Cardiac atrium fibroblast (primary cell): Measurements from ENCODE around the gene MUTYH. TPM values are rescaled to one million over a fixed set of nuclear protein-coding genes. Genes with fewer than 3 reads are reported as not detected.

Experiments used
- total RNA-seq: library from RNA; depleted of rRNA; stranded (reverse); fragments of >200 nt; gene quantifications from 2 replicates; pipeline ENCODE4 v1.2.3, GENCODE V29; 2015

MUTYH gene
- total RNA-seq = 8.6 and 10.5 TPM in 2 replicates

GRCh38 chr1:45339789-45340558, at the start of gene MUTYH, which contains the start of gene TOE1:
Gene MUTYH, minus strand, starts transcription at chr1:45340440. Its CDS starts 5,935 bp downstream, at chr1:45334505.
Gene TOE1, plus strand, starts transcription at chr1:45340170. Its CDS starts 83 bp downstream, at chr1:45340253.

DNA sequence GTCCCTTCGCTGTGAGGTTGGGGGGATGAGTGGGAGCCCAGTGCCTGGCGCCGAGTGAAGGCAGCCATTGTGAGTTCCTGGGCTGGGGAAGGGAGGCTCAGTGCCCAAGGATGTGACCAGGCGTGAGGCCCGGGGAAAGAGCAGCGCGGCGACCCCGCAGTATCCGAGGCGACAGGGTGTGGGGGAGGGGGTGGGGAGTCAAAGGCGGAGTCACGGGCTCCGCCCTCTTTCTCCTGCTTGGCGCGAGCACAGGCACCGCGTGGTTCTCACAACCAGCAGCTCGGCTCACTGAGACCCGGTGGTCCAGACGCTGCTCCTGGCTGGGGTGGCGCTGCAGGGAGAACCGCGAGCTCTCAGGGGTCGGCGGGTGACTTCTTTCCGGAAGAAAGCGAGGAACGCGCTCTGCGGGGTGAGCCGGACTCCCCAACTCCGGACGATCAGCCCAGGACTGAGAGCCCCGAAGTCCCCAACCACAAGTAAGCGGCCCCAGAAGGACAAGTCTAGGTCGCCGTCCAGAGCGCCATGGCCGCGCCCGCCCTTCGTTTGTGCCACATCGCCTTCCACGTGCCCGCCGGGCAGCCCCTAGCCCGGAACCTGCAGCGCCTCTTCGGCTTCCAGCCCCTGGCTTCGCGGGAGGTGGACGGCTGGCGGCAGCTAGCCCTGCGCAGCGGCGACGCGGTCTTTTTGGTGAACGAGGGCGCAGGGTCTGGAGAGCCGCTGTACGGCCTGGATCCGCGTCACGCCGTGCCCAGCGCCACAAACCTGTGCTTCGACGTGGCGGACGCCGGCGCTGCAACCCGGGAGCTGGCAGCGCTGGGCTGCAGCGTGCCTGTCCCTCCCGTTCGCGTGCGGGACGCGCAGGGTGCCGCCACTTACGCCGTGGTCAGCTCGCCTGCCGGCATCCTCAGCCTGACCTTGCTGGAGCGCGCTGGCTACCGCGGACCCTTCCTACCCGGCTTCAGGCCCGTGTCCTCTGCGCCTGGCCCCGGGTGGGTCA, 13.3 kb downstream of the MUTYH start, which contains the start of gene HPDL:
TSS of gene HPDL (plus strand) at position 269 of the 997 bp plus-strand sequence. CDS start at position 523, 254 bp downstream.

Other genes with a start within 250 kb of the MUTYH start
- gene ZSWIM5, start 133.8 kb downstream of the MUTYH start, total RNA-seq = under 0.01 and 0.16 TPM in 2 replicates
- 1.4 and 1.9 TPM in 2 replicates for gene HPDL, start 13.5 kb downstream of the MUTYH start, total RNA-seq
- gene TOE1, start 270 bp downstream of the MUTYH start, total RNA-seq = 5.8 and 9.6 TPM in 2 replicates
- gene TESK2, start 150.7 kb upstream of the MUTYH start, total RNA-seq = 1.8 and 2.8 TPM in 2 replicates
- 1.3 and 2.9 TPM in 2 replicates for gene CCDC163, start 159.6 kb upstream of the MUTYH start, total RNA-seq
- gene MMACHC, start 159.9 kb upstream of the MUTYH start, total RNA-seq = 3.6 and 7.3 TPM in 2 replicates
- 526 and 592 TPM in 2 replicates for gene PRDX1, start 181.4 kb upstream of the MUTYH start, total RNA-seq
- gene AKR1A1, start 210.4 kb upstream of the MUTYH start, total RNA-seq = 78.5 and 85.9 TPM in 2 replicates
- gene NASP, start 243.6 kb upstream of the MUTYH start, total RNA-seq = 34.3 and 37.4 TPM in 2 replicates